ENCODE results near the gene POLE4. TPM values are rescaled to one million over a fixed set of nuclear protein-coding genes. Genes with fewer than 3 reads are reported as not detected.

The POLE4 gene
- total and polyA plus RNA-seq, 2 donors (not counting 1 experiment from before 2014, with no cell fraction given): 26.3 to 28.9 TPM

GRCh38 chr2:74948779-74949178 lies 9.7 kb upstream of the POLE4 start:
- Histone ChIP-seq H3K27ac (ENCODE audit: insufficient read depth, low read length) (no peak overlapping the region), H3K9me3 (ENCODE audit: control insufficient read depth, insufficient read depth, low read depth, low read length) (no peaks in the 10 kb centered on the region), H3K36me3 (ENCODE audit: control insufficient read depth, insufficient read depth, low read length) (no peaks in the 10 kb centered on the region), H4K20me1 (ENCODE audit: control insufficient read depth, extremely low read depth, insufficient read depth, low read length) (no peaks in the 10 kb centered on the region), H3K27me3 (ENCODE audit: control insufficient read depth, insufficient read depth, low read length) (no peaks in the 10 kb centered on the region), H3K4me2 (ENCODE audit: extremely low read depth, insufficient read depth, low read length) (no peak overlapping the region), H3K79me2 (ENCODE audit: control insufficient read depth, insufficient read depth, low read length) (no peaks in the 10 kb centered on the region), H3K9ac (ENCODE audit: insufficient read depth, low read length) (no peak overlapping the region), H3K4me3 (replicated peaks in 1 of 4; ENCODE audit: control extremely low read depth in 1 of 4, insufficient read depth in 1 of 4, low read depth in 3 of 4, low read length in 4 of 4) (no peak overlapping the region), H2AFZ (ENCODE audit: low read length) (no peak overlapping the region), H3K4me1 (ENCODE audit: control insufficient read depth, extremely low read depth, insufficient read depth, low read length) (peaks cover 2% of the 10 kb centered on the region)
- TF ChIP-seq, protein P1, sequence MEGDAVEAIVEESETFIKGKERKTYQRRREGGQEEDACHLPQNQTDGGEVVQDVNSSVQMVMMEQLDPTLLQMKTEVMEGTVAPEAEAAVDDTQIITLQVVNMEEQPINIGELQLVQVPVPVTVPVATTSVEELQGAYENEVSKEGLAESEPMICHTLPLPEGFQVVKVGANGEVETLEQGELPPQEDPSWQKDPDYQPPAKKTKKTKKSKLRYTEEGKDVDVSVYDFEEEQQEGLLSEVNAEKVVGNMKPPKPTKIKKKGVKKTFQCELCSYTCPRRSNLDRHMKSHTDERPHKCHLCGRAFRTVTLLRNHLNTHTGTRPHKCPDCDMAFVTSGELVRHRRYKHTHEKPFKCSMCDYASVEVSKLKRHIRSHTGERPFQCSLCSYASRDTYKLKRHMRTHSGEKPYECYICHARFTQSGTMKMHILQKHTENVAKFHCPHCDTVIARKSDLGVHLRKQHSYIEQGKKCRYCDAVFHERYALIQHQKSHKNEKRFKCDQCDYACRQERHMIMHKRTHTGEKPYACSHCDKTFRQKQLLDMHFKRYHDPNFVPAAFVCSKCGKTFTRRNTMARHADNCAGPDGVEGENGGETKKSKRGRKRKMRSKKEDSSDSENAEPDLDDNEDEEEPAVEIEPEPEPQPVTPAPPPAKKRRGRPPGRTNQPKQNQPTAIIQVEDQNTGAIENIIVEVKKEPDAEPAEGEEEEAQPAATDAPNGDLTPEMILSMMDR (conservative IDR thresholded peaks at IDR 0.05 in 1 of 2, IDR thresholded peaks at IDR 0.05 in 1 of 2; ENCODE audit: low read depth in 1 of 2, low read length in 2 of 2): no peak
- TF ChIP-seq EZH2 (IDR thresholded peaks at IDR 0.05; ENCODE audit: low read length, missing control alignments): no peak
- no peak for DNase-seq (ENCODE audit: low read depth in 2 of 2)

DNA sequence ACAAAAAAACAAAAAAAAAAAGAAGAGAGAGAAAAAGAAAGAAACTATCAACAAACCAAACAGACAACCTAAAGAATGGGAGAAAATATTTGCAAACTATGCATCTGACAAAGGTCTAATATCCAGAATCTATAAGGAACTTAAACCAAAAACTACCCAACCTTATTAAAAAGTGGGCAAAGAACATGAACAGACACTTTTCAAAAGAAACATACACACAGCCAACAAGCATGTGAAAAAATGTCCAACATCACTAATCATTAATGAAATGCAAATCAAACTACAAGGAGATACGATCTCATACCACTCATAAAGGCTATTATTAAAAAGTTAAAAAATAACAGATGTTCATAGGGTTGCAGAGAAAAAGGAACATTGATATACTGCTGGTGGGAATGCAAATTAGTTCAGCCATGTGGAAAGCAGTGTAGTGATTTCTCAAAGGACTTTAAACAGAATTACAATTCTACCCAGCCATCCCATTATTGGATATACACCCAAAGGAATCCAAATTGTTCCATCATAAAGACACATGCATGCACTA lies 7.2 kb upstream of the POLE4 start:
- Histone ChIP-seq H2AFZ (ENCODE audit: low read length) (no peak overlapping the region), H3K36me3 (ENCODE audit: control insufficient read depth, insufficient read depth, low read length) (no peaks in the 10 kb centered on the region), H3K79me2 (ENCODE audit: control insufficient read depth, insufficient read depth, low read length) (no peaks in the 10 kb centered on the region), H3K27me3 (ENCODE audit: control insufficient read depth, insufficient read depth, low read length) (no peaks in the 10 kb centered on the region), H3K4me2 (ENCODE audit: extremely low read depth, insufficient read depth, low read length) (no peak overlapping the region), H3K9ac (ENCODE audit: insufficient read depth, low read length) (no peak overlapping the region), H3K9me3 (ENCODE audit: control insufficient read depth, insufficient read depth, low read depth, low read length) (no peaks in the 10 kb centered on the region), H3K4me1 (ENCODE audit: control insufficient read depth, extremely low read depth, insufficient read depth, low read length) (no peaks in the 10 kb centered on the region), H3K4me3 (replicated peaks in 1 of 4; ENCODE audit: control extremely low read depth in 1 of 4, insufficient read depth in 1 of 4, low read depth in 3 of 4, low read length in 4 of 4) (no peak overlapping the region), H4K20me1 (ENCODE audit: control insufficient read depth, extremely low read depth, insufficient read depth, low read length) (no peaks in the 10 kb centered on the region), H3K27ac (ENCODE audit: insufficient read depth, low read length) (no peak overlapping the region)
- TF ChIP-seq, protein P1 (conservative IDR thresholded peaks at IDR 0.05 in 1 of 2, IDR thresholded peaks at IDR 0.05 in 1 of 2; ENCODE audit: low read depth in 1 of 2, low read length in 2 of 2): no peak
- TF ChIP-seq EZH2 (IDR thresholded peaks at IDR 0.05; ENCODE audit: low read length, missing control alignments): no peak
- DNase-seq (ENCODE audit: low read depth in 2 of 2): no peak

DNA sequence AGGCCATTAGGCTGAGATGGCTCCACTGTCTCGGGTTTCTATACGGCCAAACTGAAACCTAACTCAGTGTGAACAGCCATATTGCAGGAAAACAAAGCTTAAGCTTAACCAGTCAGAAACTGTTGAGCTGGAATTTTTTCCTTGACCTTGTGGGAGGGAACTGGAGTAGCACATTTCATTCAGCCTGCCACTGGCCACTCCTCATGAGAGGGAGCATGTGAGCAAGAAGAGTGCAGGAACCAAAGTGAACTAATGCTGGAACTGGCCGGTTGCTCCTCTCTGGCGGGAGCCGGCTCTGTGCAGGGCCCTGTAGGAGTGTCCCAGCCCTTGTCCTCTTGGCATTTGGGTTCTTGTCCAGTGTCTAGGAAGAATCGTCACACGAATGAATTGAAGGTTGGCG lies 5.9 kb upstream of the POLE4 start:
- Histone ChIP-seq H3K27me3 (ENCODE audit: control insufficient read depth, insufficient read depth, low read length) (no peaks in the 10 kb centered on the region), H4K20me1 (ENCODE audit: control insufficient read depth, extremely low read depth, insufficient read depth, low read length) (no peaks in the 10 kb centered on the region), H3K36me3 (ENCODE audit: control insufficient read depth, insufficient read depth, low read length) (no peaks in the 10 kb centered on the region), H3K4me3 (replicated peaks in 1 of 4; ENCODE audit: control extremely low read depth in 1 of 4, insufficient read depth in 1 of 4, low read depth in 3 of 4, low read length in 4 of 4) (no peak overlapping the region), H3K4me1 (ENCODE audit: control insufficient read depth, extremely low read depth, insufficient read depth, low read length) (no peaks in the 10 kb centered on the region), H2AFZ (ENCODE audit: low read length) (no peak overlapping the region), H3K27ac (ENCODE audit: insufficient read depth, low read length) (no peak overlapping the region), H3K9ac (ENCODE audit: insufficient read depth, low read length) (no peak overlapping the region), H3K79me2 (ENCODE audit: control insufficient read depth, insufficient read depth, low read length) (no peaks in the 10 kb centered on the region), H3K4me2 (ENCODE audit: extremely low read depth, insufficient read depth, low read length) (no peak overlapping the region), H3K9me3 (ENCODE audit: control insufficient read depth, insufficient read depth, low read depth, low read length) (no peaks in the 10 kb centered on the region)
- TF ChIP-seq EZH2 (IDR thresholded peaks at IDR 0.05; ENCODE audit: low read length, missing control alignments): no peak
- TF ChIP-seq, protein P1 (conservative IDR thresholded peaks at IDR 0.05 in 1 of 2, IDR thresholded peaks at IDR 0.05 in 1 of 2; ENCODE audit: low read depth in 1 of 2, low read length in 2 of 2): no peak
- no peak for DNase-seq (ENCODE audit: low read depth in 2 of 2)

Data from fibroblast of lung (primary cell).